Measurements from ENCODE around the gene SLC25A25.

DNA sequence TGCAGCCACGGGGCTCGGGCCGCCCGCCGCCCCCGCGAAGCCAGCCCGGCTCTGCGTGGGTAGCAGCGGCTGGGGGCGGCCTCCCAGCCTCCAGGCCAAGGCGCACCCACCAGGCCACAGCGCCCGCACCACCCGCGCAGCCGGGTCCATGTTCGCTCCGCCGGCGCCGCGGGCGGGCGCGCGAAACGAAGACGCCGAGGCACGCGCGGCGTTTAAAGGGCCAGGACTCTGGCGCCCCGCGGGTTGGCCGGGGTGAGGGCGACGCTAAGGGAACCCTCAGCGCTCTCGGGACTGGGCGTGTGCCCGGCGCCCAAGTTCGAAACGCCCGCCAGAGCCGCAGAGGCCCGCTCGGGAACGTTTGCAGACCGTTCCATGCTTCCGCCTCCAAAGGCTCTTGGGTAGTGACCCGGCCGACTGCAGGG lies 59.5 kb downstream of the SLC25A25 start, which contains the start of gene PTGES2:
- TF ChIP-seq, protein P1, sequence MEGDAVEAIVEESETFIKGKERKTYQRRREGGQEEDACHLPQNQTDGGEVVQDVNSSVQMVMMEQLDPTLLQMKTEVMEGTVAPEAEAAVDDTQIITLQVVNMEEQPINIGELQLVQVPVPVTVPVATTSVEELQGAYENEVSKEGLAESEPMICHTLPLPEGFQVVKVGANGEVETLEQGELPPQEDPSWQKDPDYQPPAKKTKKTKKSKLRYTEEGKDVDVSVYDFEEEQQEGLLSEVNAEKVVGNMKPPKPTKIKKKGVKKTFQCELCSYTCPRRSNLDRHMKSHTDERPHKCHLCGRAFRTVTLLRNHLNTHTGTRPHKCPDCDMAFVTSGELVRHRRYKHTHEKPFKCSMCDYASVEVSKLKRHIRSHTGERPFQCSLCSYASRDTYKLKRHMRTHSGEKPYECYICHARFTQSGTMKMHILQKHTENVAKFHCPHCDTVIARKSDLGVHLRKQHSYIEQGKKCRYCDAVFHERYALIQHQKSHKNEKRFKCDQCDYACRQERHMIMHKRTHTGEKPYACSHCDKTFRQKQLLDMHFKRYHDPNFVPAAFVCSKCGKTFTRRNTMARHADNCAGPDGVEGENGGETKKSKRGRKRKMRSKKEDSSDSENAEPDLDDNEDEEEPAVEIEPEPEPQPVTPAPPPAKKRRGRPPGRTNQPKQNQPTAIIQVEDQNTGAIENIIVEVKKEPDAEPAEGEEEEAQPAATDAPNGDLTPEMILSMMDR (IDR thresholded peaks at IDR 0.05), result no peak
- TF ChIP-seq POLR2A (IDR thresholded peaks at IDR 0.05) (no peak), POLR2AphosphoS5 (IDR thresholded peaks at IDR 0.05) (peak in 1 of 3 donors; percentile 76)
